Activated CD4-positive, alpha-beta T cell treated with anti-CD3 and anti-CD28 coated beads for 36 hours (primary cell): ENCODE data around the gene MRPL22. TPM values are rescaled to one million over a fixed set of nuclear protein-coding genes. Genes with fewer than 3 reads are reported as not detected.
A peak's percentile ranks its signal among the peaks of the same experiment; 100 is the strongest.
"Not testable (repeated sequence)": the region's sequence is repeated elsewhere in the genome, so short reads cannot be mapped to it uniquely, and the experiment has no call there.

Experiments used
- ATAC-seq: fragments of 200-7000 bp; cut with Tn5 transposase; one replicate; pipeline ENCODE4 v1.10.0; 2021; ENCODE audit warnings: mild to moderate bottlenecking, moderate library complexity
- CTCF ChIA-PET: fragments of 350-600 bp; sonication (Branson Sonifier 250); formaldehyde crosslinking; loops from one replicate; lab custom pipeline; 2021; ENCODE audit warnings: antibody characterized with exemption; lab: Charles Lee
- POLR2A ChIA-PET: fragments of 350-600 bp; sonication (Branson Sonifier 250); formaldehyde crosslinking; loops from one replicate; lab custom pipeline; 2021; ENCODE audit warnings: antibody characterized with exemption, inconsistent platforms; lab: Charles Lee
- DNase-seq: peaks from one replicate; pipeline ENCODE4 v3.0.0-alpha.2; 2020
- H3K27ac Mint-ChIP-seq: one replicate; pipeline ENCODE4 v1.8.0; 2021; ENCODE audit warnings: mixed read lengths
- H3K27me3 Mint-ChIP-seq: one replicate; pipeline ENCODE4 v1.8.0; 2021; ENCODE audit warnings: mixed read lengths
- H3K36me3 Mint-ChIP-seq: one replicate; pipeline ENCODE4 v1.8.0; 2021; ENCODE audit warnings: low read depth, mixed read lengths
- H3K4me1 Mint-ChIP-seq: one replicate; pipeline ENCODE4 v1.8.0; 2021; ENCODE audit warnings: mixed read lengths
- H3K4me3 Mint-ChIP-seq: one replicate; pipeline ENCODE4 v1.8.0; 2021; ENCODE audit warnings: mild to moderate bottlenecking, moderate library complexity, mixed read lengths
- H3K9me3 Mint-ChIP-seq: one replicate; pipeline ENCODE4 v1.8.0; 2021; ENCODE audit warnings: low read depth, mixed read lengths
- intact Hi-C, 2 experiments: fragments of 100-400 bp; cut with DNase I in 1 of 2; cut with micrococcal nuclease in 1 of 2; formaldehyde crosslinking; loops; one replicate each; pipeline versions ENCODE4 v1.14.2 to v1.15.1; 2022 to 2024; cut with DNase I, micrococcal nuclease
- total RNA-seq, 2 experiments: library from RNA; stranded (reverse); gene quantifications; one replicate each; pipeline ENCODE4 v1.2.3, GENCODE V29; 2021

MRPL22 gene
- total RNA-seq, 2 experiments from 2014 or later, result 77.2 to 86.7 TPM

- peaks cover 42% of the 10 kb centered on the region for H3K36me3 Mint-ChIP-seq
- DNase-seq, intact Hi-C loops, ATAC-seq, POLR2A ChIA-PET, H3K4me1 Mint-ChIP-seq, H3K4me3 Mint-ChIP-seq, H3K27me3 Mint-ChIP-seq, H3K27ac Mint-ChIP-seq, H3K9me3 Mint-ChIP-seq: not testable (repeated sequence)
- CTCF ChIA-PET, result interaction anchor here (0.6 kb wide), 1 partner anchor 1658 kb away, joined by 3 read pairs; no protein-coding TSS in a partner anchor
Observed at GRCh38 chr5:154905601-154906000, 35.3 kb upstream of the MRPL22 start.

DNA sequence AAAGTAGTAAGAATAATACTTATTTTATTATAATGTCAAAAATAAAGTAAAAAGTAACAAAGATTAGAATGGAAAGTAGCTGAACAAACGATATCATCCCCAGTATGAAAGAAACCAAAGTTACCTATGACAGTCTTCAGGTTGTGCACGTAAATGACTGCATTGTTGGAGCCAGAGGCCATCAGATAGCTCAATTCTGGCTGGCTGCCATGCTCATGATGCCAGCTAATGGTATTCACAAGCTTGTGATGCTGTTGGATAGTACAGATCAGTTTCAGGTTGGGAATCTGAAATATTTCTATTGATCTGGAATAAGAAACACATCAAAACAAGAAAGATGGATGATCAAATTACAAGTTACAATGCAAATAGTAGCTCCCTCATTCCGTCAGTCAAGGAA is 24.0 kb upstream of the MRPL22 start:
- ATAC-seq, result no peak
- Mint-ChIP-seq H3K27ac (no peak overlapping the region), H3K4me3 (no peak overlapping the region), H3K27me3 (no peaks in the 10 kb centered on the region), H3K9me3 (no peaks in the 10 kb centered on the region), H3K4me1 (no peaks in the 10 kb centered on the region), H3K36me3 (peaks cover 40% of the 10 kb centered on the region)
- ChIA-PET POLR2A (interaction anchor here (1.3 kb wide), 1 partner anchor 10 kb away, joined by 3 read pairs; no protein-coding TSS in a partner anchor), CTCF (interaction anchor here (0.6 to 1.3 kb wide), 4 partner anchors 11 to 77 kb away, joined by 3 to 5 read pairs (median 4); no protein-coding TSS in a partner anchor)
- no peak for DNase-seq
- intact Hi-C loops, result no loop called here

DNA sequence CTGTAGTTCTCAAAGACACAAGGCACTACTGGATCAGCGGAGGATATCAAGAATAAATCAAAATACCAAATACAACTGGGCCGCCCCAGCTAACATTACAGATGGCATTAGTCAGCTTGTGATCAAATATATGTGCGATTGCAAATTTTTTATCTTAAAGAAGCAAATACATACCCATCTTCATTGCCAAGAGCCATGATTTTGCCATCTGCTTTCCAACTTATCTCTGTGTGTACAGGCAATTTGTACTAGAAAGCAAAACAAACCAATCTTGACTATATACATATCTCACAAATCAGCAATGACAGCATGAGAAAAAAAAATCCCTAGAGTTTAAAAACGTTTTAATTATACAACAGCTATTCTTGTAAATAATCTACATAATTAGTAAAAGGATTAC is 23.1 kb upstream of the MRPL22 start:
- H3K27me3 Mint-ChIP-seq, result no peaks in the 10 kb centered on the region
- intact Hi-C loops, result no loop called here
- no peaks in the 10 kb centered on the region for H3K4me1 Mint-ChIP-seq
- DNase-seq, result no peak
- H3K36me3 Mint-ChIP-seq, result peaks cover 33% of the 10 kb centered on the region
- no peak for ATAC-seq
- no peak overlapping the region for H3K4me3 Mint-ChIP-seq
- ChIA-PET CTCF (interaction anchor here (0.6 to 1.3 kb wide), 4 partner anchors 19 to 78 kb away, joined by 3 to 5 read pairs (median 3); no protein-coding TSS in a partner anchor), POLR2A (interaction anchor here (1.3 kb wide), 1 partner anchor 11 kb away, joined by 3 read pairs; no protein-coding TSS in a partner anchor)
- no peaks in the 10 kb centered on the region for H3K9me3 Mint-ChIP-seq
- H3K27ac Mint-ChIP-seq, result no peak overlapping the region

- peaks cover 52% of the 10 kb centered on the region for H3K36me3 Mint-ChIP-seq
- ChIA-PET CTCF (no interaction called here), POLR2A (no interaction called here)
- intact Hi-C loops, result no loop called here
- no peak for DNase-seq
- H3K27ac Mint-ChIP-seq, result no peak overlapping the region
- ATAC-seq, result no peak
- no peaks in the 10 kb centered on the region for H3K27me3 Mint-ChIP-seq
- no peaks in the 10 kb centered on the region for H3K4me1 Mint-ChIP-seq
- no peaks in the 10 kb centered on the region for H3K9me3 Mint-ChIP-seq
- H3K4me3 Mint-ChIP-seq, result no peak overlapping the region
Observed at GRCh38 chr5:154923441-154924430, 17.1 kb upstream of the MRPL22 start.

- Mint-ChIP-seq H3K4me3 (no peak overlapping the region), H3K27me3 (no peaks in the 10 kb centered on the region), H3K27ac (no peak overlapping the region), H3K4me1 (peaks cover 27% of the 10 kb centered on the region), H3K9me3 (no peaks in the 10 kb centered on the region), H3K36me3 (peaks cover 29% of the 10 kb centered on the region)
- POLR2A ChIA-PET, result no interaction called here
- ATAC-seq (no peak), DNase-seq (no peak)
- intact Hi-C loops, result no loop called here
- CTCF ChIA-PET, result interaction anchor here (1.0 kb wide), 1 partner anchor 32 kb away, joined by 4 read pairs; no protein-coding TSS in a partner anchor
Observed at GRCh38 chr5:154933537-154933936, 7.3 kb upstream of the MRPL22 start.

DNA sequence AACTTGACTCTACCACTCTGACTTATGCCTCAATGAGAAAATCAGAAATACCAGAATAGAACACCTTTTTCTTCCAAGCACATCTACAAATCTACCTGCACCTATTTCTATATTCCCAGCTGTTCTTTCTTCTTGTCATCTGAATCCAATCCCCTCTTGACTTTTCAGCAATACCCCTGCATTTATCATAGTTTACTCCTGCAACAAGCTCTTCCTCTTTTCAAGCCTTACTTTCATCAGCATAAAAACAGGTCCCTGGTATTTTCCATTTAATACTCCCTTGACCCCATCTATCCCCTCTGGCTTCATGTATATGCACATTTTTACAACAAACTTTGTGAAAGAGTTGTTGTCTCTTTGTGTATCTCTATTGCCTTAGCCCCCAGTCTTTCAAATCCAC is 6.0 kb upstream of the MRPL22 start:
- Mint-ChIP-seq H3K4me3 (no peak overlapping the region), H3K27me3 (no peaks in the 10 kb centered on the region), H3K4me1 (peaks cover 32% of the 10 kb centered on the region), H3K27ac (no peak overlapping the region), H3K36me3 (peaks cover 26% of the 10 kb centered on the region), H3K9me3 (no peaks in the 10 kb centered on the region)
- DNase-seq (no peak), ATAC-seq (no peak)
- intact Hi-C loops, result loop anchor here in 1 of 2 experiments (5.0 kb wide), 1 partner anchor 898 kb away; the partner anchor contains the start of genes FAM114A2 and MFAP3
- ChIA-PET CTCF (no interaction called here), POLR2A (no interaction called here)

DNA sequence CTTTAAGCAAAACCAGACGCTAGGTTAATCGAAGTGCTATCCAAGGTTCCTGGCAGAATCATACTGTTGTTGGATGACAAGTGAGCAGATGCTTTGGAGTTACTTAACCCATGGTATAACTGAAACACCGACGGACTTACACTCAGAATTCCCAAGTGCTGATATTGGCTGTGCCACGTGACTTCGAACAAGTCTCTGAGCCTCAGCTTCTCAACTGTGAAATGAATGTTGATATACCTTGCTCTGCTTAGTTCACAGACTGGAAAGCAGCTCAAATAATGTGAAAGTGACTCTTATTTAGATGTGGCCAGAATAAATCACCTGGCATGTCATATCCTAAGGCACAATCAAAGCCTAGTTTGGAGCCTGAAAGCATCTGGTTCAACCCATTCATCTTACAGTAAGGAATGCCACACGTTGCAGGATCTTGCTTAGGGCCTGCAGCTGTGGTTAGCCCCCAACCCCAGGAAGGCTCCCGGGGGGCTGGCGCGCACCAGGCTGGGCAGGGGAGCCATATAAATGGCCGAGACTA is 3.6 kb upstream of the MRPL22 start:
- H3K4me1 Mint-ChIP-seq, result peaks cover 44% of the 10 kb centered on the region
- peak overlapping the region; percentile 77 for H3K27ac Mint-ChIP-seq
- DNase-seq (no peak), ATAC-seq (no peak)
- peak overlapping the region; percentile 86 for H3K4me3 Mint-ChIP-seq
- intact Hi-C loops, result loop anchor here in 1 of 2 experiments (5.0 kb wide), 1 partner anchor 900 kb away; the partner anchor contains the start of genes FAM114A2 and MFAP3
- H3K9me3 Mint-ChIP-seq, result no peaks in the 10 kb centered on the region
- POLR2A ChIA-PET, result interaction anchor here (0.5 to 1.7 kb wide), 3 partner anchors 79 to 208 kb away, joined by 3 to 5 read pairs (median 3); partner anchors contain the start of gene CNOT8
- CTCF ChIA-PET, result interaction anchor here (0.8 to 1.7 kb wide), 6 partner anchors 8 to 287 kb away, joined by 3 to 7 read pairs (median 4); no protein-coding TSS in a partner anchor
- H3K27me3 Mint-ChIP-seq, result no peaks in the 10 kb centered on the region
- H3K36me3 Mint-ChIP-seq, result peaks cover 19% of the 10 kb centered on the region

DNA sequence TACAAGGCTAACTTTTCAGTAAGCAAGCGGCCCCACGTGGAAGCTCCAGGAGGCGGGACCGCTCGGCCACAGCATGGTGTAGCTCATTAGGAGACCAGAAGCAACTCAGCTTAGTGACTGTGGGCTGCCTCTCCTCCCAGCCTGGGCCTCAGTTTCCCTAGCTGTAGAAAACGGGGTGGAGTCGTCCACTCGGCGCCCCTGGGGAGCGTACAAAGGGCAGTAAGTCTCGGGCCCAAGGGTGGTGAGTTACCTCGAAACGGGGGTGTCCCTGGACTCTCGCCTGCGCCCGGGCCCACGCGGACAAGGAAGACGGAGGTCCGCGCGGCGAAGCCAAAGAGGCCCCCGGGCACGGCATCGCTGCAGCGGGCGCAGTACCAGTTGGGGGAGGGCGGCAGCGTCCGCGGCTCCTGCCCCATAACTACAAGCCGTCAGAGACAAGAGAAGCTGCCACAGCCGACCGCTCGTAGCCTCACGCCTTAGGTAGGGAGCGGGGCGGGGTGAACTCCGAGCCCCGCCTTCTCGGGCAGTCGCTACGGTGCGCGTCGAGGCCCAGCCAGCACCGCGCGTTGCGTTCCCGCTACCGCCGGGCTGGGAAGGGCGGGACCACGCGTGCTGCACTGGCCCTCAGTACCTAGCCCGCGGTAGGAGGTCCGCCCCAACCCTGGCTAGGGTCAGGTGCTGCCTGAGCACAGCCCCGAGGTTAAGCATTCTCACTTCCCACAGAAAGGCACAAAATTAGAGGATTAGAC is 3.0 kb upstream of the MRPL22 start, which contains the start of gene GEMIN5:
TSS of gene GEMIN5 (minus strand) at position 494 of the 749 bp plus-strand sequence. CDS start at position 416, 78 bp downstream.
- Mint-ChIP-seq H3K4me1 (peaks cover 50% of the 10 kb centered on the region), H3K9me3 (no peaks in the 10 kb centered on the region), H3K4me3 (peak within 1 kb of the TSS; percentile 86), H3K36me3 (peaks cover 18% of the 10 kb centered on the region), H3K27ac (peak within 1 kb of the TSS; percentile 77), H3K27me3 (no peaks in the 10 kb centered on the region)
- ATAC-seq, result peak; percentile 91
- intact Hi-C loops, result loop anchor here (1.0 to 5.0 kb wide), 3 partner anchors 80 to 901 kb away; partner anchors contain the start of genes CNOT8 (in 1 of the 2), FAM114A2 (in 1 of the 2), LARP1 (in 1 of the 2) and MFAP3 (in 1 of the 2)
- ChIA-PET POLR2A (interaction anchor here (0.5 to 1.7 kb wide), 3 partner anchors 79 to 209 kb away, joined by 3 to 5 read pairs (median 3); partner anchors contain the start of gene CNOT8), CTCF (interaction anchor here (0.8 to 1.7 kb wide), 4 partner anchors 11 to 288 kb away, joined by 3 to 5 read pairs (median 4); no protein-coding TSS in a partner anchor)
- DNase-seq, result peak; percentile 92

- CTCF ChIA-PET, result interaction anchor here (1.2 kb wide), 1 partner anchor 289 kb away, joined by 3 read pairs; no protein-coding TSS in a partner anchor
- DNase-seq, H3K9me3 Mint-ChIP-seq, POLR2A ChIA-PET, H3K27me3 Mint-ChIP-seq, ATAC-seq: not testable (repeated sequence)
- intact Hi-C loops, result loop anchor here in 1 of 2 experiments (5.0 kb wide), 1 partner anchor 902 kb away; the partner anchor contains the start of genes FAM114A2 and MFAP3
- Mint-ChIP-seq H3K27ac (peak overlapping the region; percentile 49), H3K36me3 (peaks cover 15% of the 10 kb centered on the region), H3K4me3 (peak overlapping the region; percentile 97), H3K4me1 (peaks cover 51% of the 10 kb centered on the region)
Observed at GRCh38 chr5:154939387-154939786, 1.5 kb upstream of the MRPL22 start.

DNA sequence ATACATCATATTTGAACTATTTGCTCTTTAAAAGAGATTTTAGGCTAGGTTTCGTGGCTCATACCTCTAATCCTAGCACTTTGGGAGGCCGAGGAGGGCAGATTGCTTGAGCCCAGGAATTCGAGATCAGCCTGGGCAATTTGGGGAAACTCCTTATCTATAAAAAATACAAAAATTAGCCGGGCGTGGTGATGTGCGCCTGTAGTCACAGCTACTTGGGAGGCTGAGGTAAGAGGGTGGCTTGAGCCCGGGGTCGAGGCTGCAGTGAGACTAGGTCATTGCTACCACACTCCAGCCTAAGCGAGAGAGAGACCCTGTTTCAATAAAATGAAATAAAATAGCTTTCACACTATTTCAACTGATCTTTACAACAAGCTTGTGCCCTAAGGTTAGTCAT is 500 bp upstream of the MRPL22 start:
- peak; percentile 13 for DNase-seq
- peak overlapping the region; percentile 96 for H3K27ac Mint-ChIP-seq
- no peak for ATAC-seq
- H3K27me3 Mint-ChIP-seq, result no peaks in the 10 kb centered on the region
- intact Hi-C loops, result loop anchor here (2.0 to 5.0 kb wide), 5 partner anchors 82 to 902 kb away; partner anchors contain the start of genes CNOT8 (in 1 of the 2), FAM114A2 (in 1 of the 2), GALNT10 (in 1 of the 2) and MFAP3 (in 1 of the 2)
- peak overlapping the region; percentile 97 for H3K4me3 Mint-ChIP-seq
- peaks cover 44% of the 10 kb centered on the region for H3K4me1 Mint-ChIP-seq
- H3K9me3 Mint-ChIP-seq, result no peaks in the 10 kb centered on the region
- POLR2A ChIA-PET, result no interaction called here
- CTCF ChIA-PET, result interaction anchor here (0.8 to 1.2 kb wide), 3 partner anchors 10 to 290 kb away, joined by 3 to 4 read pairs (median 4); no protein-coding TSS in a partner anchor
- peaks cover 6% of the 10 kb centered on the region for H3K36me3 Mint-ChIP-seq
